Stimulated activated CD4-positive, alpha-beta T cell treated with anti-CD3 and anti-CD28 coated beads, Interleukin-12 subunit alpha, Interleukin-12 subunit beta, amount 100 ng/mL, for 4 hours (primary cell): ENCODE measurements around the gene EBPL.
"Not testable (repeated sequence)": the region's sequence is repeated elsewhere in the genome, so short reads cannot be mapped to it uniquely, and the experiment has no call there.

Experiments
- DNase-seq: peaks from one replicate; pipeline ENCODE4 v3.0.0-alpha.2; 2020

The EBPL gene

DNA sequence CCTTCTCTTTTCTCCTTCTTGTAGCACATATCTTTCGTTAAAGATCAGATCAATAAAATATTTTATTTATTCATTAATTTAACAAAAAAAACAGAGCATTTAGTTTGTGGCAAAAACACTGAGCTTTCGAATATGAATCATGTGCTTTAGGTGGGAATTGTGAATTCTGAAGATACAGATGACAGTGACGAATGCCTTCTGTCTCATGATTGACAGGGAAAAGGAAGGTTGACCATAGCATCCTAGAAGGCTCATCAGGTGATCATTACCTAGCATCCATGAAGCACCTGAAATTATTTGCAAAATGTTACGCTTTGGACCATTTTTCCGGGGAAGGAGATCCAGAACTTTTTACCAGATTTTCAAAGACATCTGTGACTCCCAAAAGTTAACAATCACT, 59.1 kb downstream of the EBPL start:
- DNase-seq, result no peak

- no peak for DNase-seq
Measured at GRCh38 chr13:49630580-49630979, 60.7 kb downstream of the EBPL start.

DNA sequence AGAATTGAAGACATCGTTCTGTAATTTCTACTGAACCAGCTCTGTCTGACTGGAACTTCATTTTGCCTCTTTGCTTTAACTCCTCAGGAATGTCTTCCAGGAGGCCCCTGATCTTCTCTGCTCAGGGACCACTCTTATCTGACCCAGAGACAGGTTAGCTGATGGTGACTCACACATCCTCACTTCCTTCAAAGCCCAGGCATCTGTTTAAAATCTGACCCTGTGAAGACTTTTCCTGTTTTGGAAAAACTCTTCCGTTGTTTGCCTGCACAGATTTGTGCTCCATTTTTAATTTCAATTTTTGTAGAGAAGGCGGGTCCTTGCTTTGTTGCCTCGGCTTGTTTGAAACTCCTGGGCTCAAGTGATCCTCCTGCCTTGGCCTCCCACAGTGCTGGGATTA, 61.3 kb downstream of the EBPL start:
- no peak for DNase-seq

GRCh38 chr13:49629196-49629938, 61.9 kb downstream of the EBPL start:
- no peak for DNase-seq

DNA sequence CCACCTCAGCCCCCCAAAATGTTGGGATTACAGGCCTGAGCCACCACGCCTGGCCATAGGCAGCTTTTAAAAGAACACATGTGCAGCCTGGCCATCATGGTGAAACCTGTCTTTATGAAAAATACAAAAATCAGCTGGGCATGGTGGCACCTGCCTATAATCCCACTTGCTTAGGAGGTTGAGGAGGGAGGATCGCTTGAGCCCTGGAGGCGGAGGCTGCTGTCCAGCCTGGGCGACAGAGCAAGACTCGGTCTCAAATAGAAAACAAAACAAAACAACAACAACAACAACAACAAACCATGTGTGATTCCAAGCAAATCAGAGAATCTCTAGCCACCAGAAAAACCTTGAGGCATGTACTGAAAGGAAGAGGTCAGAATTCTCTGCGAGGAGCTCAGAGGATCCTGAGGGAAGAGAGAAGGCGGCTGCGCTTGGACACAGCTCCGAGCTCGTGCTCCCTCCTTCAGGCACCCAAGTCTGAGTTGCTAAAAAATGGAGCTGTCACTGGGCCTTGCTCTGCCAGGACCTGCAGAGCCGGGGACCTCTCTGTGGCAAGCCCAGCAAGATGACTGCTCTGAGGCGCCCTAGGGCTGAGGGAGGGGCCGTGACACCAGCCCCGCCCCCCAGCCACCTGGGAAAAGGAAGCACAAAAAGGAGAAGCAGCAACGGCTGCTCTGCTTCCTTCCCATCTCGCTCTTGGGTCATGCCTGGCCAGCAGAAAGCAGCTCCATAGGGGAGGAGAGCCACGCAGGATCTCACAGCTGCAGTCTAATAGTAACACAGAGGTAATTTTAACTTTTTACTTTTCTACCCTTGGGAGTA, 63.2 kb downstream of the EBPL start, which contains the start of gene ARL11:
Gene ARL11, plus strand, starts transcription at position 677 of the 822 bp plus-strand sequence. CDS start 1,941 bp downstream, outside the sequence.
- DNase-seq, result peak; percentile 50

DNA sequence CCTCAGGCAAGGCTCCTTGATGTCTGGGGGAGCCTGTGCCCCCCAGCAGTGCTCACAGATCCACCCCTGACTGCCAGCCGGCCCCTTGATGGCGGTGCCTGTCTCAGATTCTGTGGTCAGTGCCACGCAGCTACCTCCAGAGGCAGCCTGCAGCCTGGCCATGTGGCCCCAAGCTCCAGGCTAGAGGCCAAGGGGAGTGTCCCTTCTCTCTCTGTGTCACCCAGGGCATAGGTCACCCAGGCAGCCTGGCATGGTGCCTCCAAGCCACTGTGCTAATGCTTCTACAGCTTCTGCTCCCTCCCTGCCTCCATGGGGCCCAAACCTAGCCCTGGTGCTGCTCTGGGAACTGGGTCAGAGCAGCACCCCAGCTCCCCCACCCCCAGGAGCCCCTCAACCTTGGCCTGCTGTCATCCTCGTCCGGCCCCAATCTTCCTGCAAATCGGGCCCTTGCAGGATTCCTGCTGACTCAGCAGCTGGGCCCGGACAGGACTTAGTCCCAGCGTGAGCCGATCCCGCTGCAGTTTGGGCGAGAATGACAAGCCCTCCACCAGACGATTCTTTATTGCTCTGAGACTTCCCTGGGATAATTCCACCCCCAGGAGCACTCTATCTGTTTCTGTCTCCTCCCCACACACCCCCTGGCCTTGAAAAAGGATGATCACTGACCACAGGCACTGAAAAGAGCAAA, 65.8 kb downstream of the EBPL start:
- DNase-seq, result no peak

DNA sequence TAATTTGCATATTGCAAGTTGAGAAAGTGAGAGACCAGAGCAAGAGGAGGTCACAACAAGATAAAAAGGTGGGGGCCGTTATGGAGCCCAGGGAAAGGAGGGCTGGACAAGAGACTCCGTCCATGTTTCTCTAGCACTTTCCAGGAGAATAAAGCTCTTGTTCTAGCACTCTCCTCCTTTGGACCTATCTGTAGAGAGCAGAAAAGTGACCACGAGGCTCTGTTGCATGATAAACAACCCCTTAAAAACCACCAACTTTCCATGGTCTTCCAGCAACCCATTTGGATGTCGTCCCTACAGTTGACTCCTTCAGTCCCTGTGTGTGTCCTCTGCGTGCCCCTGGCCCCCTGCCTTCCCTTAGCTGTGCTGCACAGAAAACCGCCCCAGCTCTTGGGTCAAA, 67.1 kb downstream of the EBPL start:
- DNase-seq, result no peak

DNA sequence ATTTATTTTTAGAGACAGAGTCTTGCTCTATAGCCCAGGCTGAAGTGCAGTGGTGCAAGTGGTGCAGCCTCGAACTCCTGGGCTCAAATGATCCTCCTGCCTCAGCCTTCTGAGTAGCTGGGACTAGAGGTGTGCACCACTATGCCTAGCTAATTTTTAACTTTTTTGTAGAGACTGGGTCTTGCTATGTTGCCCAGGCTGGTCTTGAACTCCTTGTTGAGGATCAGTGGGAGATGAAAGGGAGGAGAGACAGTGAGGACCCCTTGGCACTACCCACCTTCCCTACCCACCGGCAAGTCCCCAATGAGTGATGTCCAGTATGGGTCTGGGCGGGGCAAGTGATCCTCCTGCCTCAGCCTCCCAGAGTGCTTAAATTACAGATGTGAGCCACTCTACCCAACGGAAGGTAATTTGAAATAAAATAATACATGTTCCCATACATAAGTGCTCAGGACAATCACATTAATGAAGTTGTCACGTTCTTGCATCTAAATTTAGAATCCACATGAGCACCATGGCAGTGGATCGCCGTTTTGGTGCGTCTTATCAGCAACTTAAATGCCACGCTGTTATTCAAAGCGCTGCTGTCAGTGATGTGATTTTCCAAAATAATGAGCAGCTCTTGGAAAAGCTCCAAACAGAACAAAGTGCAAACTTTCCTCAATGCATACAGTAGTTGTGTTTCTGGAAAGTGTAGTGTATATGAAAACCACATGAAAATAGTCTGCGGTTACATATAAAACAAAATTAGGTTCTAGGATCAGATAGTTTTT, 68.9 kb downstream of the EBPL start:
- no peak for DNase-seq

DNA sequence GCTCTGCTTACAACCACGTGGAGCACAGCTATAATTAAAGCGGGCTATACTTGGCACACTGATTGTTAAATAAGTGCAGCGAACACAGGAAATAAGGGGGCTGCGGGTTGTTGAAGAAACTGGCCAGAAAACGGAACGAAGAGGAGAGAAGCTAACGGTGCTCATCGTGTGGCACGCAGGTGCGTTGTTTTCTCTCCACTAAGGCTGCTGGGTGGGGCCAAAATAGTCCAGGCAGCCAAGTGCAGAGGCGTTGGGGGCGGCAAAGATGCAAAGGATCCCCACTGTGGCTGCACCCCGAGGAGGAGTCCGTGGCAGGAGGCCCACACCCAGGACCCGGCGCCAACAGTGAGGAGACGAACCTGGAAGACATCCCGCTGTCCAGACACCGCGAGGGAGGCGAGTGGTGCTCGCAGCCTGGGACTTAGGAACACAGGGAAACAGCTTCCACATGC, 71.1 kb downstream of the EBPL start:
- DNase-seq, result no peak

- DNase-seq, result no peak
Measured at GRCh38 chr13:49616676-49617065, 74.6 kb downstream of the EBPL start.

DNA sequence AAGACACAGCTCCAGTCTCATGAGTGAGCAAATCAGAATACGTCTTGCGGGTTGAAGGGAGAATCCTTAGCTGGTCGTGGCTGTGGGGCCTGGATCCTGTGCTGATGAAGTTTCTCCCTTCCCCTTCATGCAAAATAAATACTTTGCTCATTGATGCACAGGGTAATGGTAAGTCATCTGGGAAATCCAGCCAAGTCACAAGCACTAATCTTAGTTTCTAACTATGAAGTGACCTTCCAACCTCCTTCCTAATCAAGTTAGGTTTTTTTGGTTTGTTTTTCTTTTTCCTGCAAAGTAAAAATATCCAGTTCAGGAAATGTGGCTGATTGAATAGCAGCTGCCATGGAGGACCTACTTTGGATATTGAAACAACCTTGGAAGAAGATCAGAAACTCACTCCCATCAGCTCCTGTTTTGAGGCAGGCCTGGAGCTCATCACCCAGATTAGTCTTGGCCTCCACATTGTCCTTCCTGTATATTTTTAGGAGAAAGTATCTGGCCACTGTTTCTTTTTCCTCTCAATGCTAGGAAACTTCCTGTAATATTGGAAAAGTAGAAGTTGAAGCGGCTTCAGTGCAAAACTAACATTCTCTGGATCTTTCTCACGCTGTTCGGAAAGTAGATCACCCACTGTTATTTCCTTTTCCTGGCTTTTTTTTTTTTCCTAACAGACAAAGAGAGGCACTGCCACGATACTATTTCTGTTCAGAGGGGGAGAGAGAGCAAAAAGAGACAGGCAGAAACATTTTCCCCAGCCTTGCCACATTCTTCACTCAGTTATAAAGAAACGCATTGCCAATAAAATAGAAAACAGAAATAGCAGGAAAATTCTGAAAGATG, 75.2 kb downstream of the EBPL start:
- no peak for DNase-seq

DNA sequence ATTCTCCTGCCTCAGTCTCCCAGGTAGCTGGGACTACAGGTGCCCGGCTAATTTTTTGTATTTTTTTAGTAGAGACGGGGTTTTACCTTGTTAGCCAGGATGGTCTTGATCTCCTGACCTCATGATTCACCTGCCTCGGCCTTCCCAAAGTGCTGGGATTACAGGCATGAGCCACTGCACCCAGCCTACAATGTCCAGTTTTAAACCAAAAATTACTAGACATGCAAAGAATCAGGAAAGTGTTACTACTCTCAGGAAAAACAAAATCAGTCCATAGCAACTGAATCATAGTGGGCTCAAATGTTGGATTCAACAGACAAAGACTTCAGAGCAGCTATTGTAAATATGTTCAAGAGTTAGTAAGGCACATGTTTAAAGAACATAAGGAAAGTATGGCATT, 79.2 kb downstream of the EBPL start:
- DNase-seq, result not testable (repeated sequence)
